Fibroblast of lung (primary cell): ENCODE data around the gene SUN3.

ENCODE experiments used
- EZH2 ChIP-seq: IDR thresholded peaks from 2 replicates; pipeline ENCODE4 v1.5.1; 2012; ENCODE audit warnings: low read length, control low read depth, mild to moderate bottlenecking; ENCODE audit errors: missing control alignments
- TF ChIP-seq, protein P1 (sequence below), 2 donors: IDR thresholded peaks in 1 of 2; conservative IDR thresholded peaks in 1 of 2; 1 replicate in 1 of 2; 2 replicates in 1 of 2; pipeline ENCODE4 v1.5.1; 2011 to 2012; ENCODE audit warnings: low read length in 2 of 2, control low read depth in 1 of 2, inconsistent platforms in 1 of 2, low read depth in 1 of 2, mild to moderate bottlenecking in 1 of 2

DNA sequence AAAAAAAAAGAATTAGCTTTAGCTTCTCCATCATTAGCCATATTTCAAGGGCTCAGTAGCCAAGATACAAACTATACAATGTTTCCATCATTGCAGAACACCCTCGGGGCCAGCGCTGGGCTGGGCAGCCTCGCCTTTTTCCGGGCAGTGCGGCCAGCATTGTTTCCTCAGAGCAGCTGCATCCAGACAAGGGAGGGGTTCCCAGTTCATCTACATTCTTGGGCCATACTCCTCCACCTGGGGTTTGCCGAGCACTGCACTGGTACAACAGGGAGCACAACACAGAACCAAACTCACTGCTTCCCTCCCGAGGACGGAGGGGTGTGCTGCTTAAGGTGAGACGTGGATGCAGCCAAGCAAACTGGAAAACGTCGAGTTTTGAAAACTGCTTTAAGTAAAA, 78.2 kb downstream of the SUN3 start:
- TF ChIP-seq, protein P1, sequence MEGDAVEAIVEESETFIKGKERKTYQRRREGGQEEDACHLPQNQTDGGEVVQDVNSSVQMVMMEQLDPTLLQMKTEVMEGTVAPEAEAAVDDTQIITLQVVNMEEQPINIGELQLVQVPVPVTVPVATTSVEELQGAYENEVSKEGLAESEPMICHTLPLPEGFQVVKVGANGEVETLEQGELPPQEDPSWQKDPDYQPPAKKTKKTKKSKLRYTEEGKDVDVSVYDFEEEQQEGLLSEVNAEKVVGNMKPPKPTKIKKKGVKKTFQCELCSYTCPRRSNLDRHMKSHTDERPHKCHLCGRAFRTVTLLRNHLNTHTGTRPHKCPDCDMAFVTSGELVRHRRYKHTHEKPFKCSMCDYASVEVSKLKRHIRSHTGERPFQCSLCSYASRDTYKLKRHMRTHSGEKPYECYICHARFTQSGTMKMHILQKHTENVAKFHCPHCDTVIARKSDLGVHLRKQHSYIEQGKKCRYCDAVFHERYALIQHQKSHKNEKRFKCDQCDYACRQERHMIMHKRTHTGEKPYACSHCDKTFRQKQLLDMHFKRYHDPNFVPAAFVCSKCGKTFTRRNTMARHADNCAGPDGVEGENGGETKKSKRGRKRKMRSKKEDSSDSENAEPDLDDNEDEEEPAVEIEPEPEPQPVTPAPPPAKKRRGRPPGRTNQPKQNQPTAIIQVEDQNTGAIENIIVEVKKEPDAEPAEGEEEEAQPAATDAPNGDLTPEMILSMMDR (conservative IDR thresholded peaks at IDR 0.05 in 1 of 2, IDR thresholded peaks at IDR 0.05 in 1 of 2; ENCODE audit: low read depth in 1 of 2, low read length in 2 of 2): no peak
- TF ChIP-seq EZH2: no peak
